ENCODE results near the gene CHD6. TPM values are rescaled to one million over a fixed set of nuclear protein-coding genes. Genes with fewer than 3 reads are reported as not detected.
A peak's percentile ranks its signal among the peaks of the same experiment; 100 is the strongest.

Gene CHD6
- total and polyA plus RNA-seq, 2 of the 13 experiments (the other 11 are each of a cell fraction or from before 2014, with no cell fraction given), result 14.4 to 52.0 TPM

- TF ChIP-seq ZXDC (CRISPR knock-in tag; IDR thresholded peaks at IDR 0.05) (0 out of 2 replicates have a peak, but pooled peaks have one; percentile 15), HOXA3 (CRISPR knock-in tag; IDR thresholded peaks at IDR 0.05) (0 out of 2 replicates have a peak, but pooled peaks have one; percentile 16), KDM2A (CRISPR knock-in tag; IDR thresholded peaks at IDR 0.05; ENCODE audit: borderline replicate concordance, low read depth) (peak; percentile 35), RFX3 (CRISPR knock-in tag; IDR thresholded peaks at IDR 0.05) (no peak), HNRNPL (IDR thresholded peaks at IDR 0.05; ENCODE audit: low read depth, low read length) (0 out of 2 replicates have a peak, but pooled peaks have one; percentile 15), NFIB (CRISPR knock-in tag; IDR thresholded peaks at IDR 0.05; ENCODE audit: borderline replicate concordance) (peak; percentile 85; the same call in 1 of the 2 replicates), FOXK1 (CRISPR knock-in tag; IDR thresholded peaks at IDR 0.05; ENCODE audit: borderline replicate concordance, low read depth) (no peak), EHMT2 (IDR thresholded peaks at IDR 0.05; ENCODE audit: borderline replicate concordance, low read depth, low read length) (no peak), ZNF333 (CRISPR knock-in tag; IDR thresholded peaks at IDR 0.05; ENCODE audit: borderline replicate concordance) (0 out of 2 replicates have a peak, but pooled peaks have one; percentile 52), BORCS8-MEF2B (CRISPR knock-in tag; IDR thresholded peaks at IDR 0.05) (peak; percentile 20; the same call in 1 of the 2 replicates), AGO2 (optimal IDR thresholded peaks at IDR 0.05; ENCODE audit: low read depth, low read length) (peak; percentile 68), CERS6 (CRISPR knock-in tag; IDR thresholded peaks at IDR 0.05) (peak; percentile 14; the same call in 1 of the 2 replicates), TGIF2 (CRISPR knock-in tag; IDR thresholded peaks at IDR 0.05) (no peak), MATR3 (CRISPR knock-in tag; IDR thresholded peaks at IDR 0.05) (no peak), ZNF274 (CRISPR knock-in tag; IDR thresholded peaks at IDR 0.05) (0 out of 2 replicates have a peak, but pooled peaks have one; percentile 46), CTCF (CRISPR knock-in tag; IDR thresholded peaks at IDR 0.05) (no peak), GMEB1 (CRISPR knock-in tag; IDR thresholded peaks at IDR 0.05; ENCODE audit: borderline replicate concordance) (no peak), ZFX (CRISPR knock-in tag; IDR thresholded peaks at IDR 0.05; ENCODE audit: low read depth) (peak; percentile 38)
Observed at GRCh38 chr20:41361757-41362747, 256.1 kb downstream of the CHD6 start (continued).

Measured in HepG2 (cell line).